SK-N-SH treated with all-trans-retinoic acid at 6 μM for 48 hours (cell line): ENCODE measurements around the gene RAPGEF1.

ENCODE experiments used
- ATAC-seq: fragments of 200-7000 bp; cut with Tn5 transposase; 3 replicates; pipeline ENCODE4 v1.9.1; 2020; ENCODE audit warnings: mild to moderate bottlenecking, moderate library complexity
- ARNTL ChIP-seq: fragments of 450-650 bp; formaldehyde crosslinking; IDR thresholded peaks from 2 replicates; pipeline ENCODE4 v1.5.0; 2020; ENCODE audit warnings: low read depth, mild to moderate bottlenecking, moderate library complexity, borderline replicate concordance
- BACH2 ChIP-seq: fragments of 250-450 bp; sonication (Bioruptor Pico); IDR thresholded peaks from 2 replicates; pipeline ENCODE4 v1.9.0; 2021; ENCODE audit warnings: mild to moderate bottlenecking, borderline replicate concordance
- CSDC2 ChIP-seq: fragments of 250-450 bp; sonication (Bioruptor Pico); IDR thresholded peaks from 2 replicates; pipeline ENCODE4 v1.5.0; 2020; ENCODE audit warnings: mild to moderate bottlenecking, moderate library complexity
- ESRRG ChIP-seq: fragments of 250-450 bp; sonication (Bioruptor Pico); IDR thresholded peaks from 2 replicates; pipeline ENCODE4 v1.6.1; 2021; ENCODE audit warnings: mild to moderate bottlenecking
- GLIS3 ChIP-seq: fragments of 250-450 bp; sonication (Bioruptor Pico); IDR thresholded peaks from 2 replicates; pipeline ENCODE4 v1.5.0; 2020; ENCODE audit warnings: mild to moderate bottlenecking, moderate library complexity
- ISL1 ChIP-seq: fragments of 250-450 bp; sonication (Bioruptor Pico); IDR thresholded peaks from 2 replicates; pipeline ENCODE4 v2.1.2; 2022; ENCODE audit warnings: mild to moderate bottlenecking, moderate library complexity
- OSR1 ChIP-seq: fragments of 250-450 bp; sonication (Bioruptor Pico); IDR thresholded peaks from 2 replicates; pipeline ENCODE4 v1.8.0; 2022; ENCODE audit warnings: moderate library complexity, mild to moderate bottlenecking, inconsistent platforms
- PATZ1 ChIP-seq: fragments of 250-450 bp; sonication (Bioruptor Pico); IDR thresholded peaks from 2 replicates; pipeline ENCODE4 v1.8.0; 2020; ENCODE audit warnings: mild to moderate bottlenecking, moderate library complexity, borderline replicate concordance
- POU6F1 ChIP-seq: fragments of 250-450 bp; sonication (Bioruptor Pico); IDR thresholded peaks from 2 replicates; pipeline ENCODE4 v1.8.0; 2021; ENCODE audit warnings: low read depth, mild to moderate bottlenecking, moderate library complexity, borderline replicate concordance
- PPARA ChIP-seq: fragments of 250-450 bp; sonication (Bioruptor Pico); IDR thresholded peaks from 2 replicates; pipeline ENCODE4 v1.5.0; 2020; ENCODE audit warnings: mild to moderate bottlenecking, borderline replicate concordance
- RARB ChIP-seq: fragments of 250-450 bp; sonication (Bioruptor Pico); IDR thresholded peaks from 2 replicates; pipeline ENCODE4 v1.8.0; 2021; ENCODE audit warnings: mild to moderate bottlenecking, moderate library complexity
- SNAI2 ChIP-seq: fragments of 250-450 bp; sonication (Bioruptor Pico); IDR thresholded peaks from 2 replicates; pipeline ENCODE4 v1.5.0; 2020; ENCODE audit warnings: mild to moderate bottlenecking, moderate library complexity
- TCF4 ChIP-seq: fragments of 250-450 bp; sonication (Bioruptor Pico); IDR thresholded peaks from 2 replicates; pipeline ENCODE4 v1.8.0; 2021; ENCODE audit warnings: mild to moderate bottlenecking, moderate library complexity, borderline replicate concordance
- TOX ChIP-seq: fragments of 250-450 bp; sonication (Bioruptor Pico); IDR thresholded peaks from 2 replicates; pipeline ENCODE4 v1.8.0; 2021; ENCODE audit warnings: mild to moderate bottlenecking, moderate library complexity, borderline replicate concordance
- ZC3H10 ChIP-seq: fragments of 250-450 bp; sonication (Bioruptor Pico); IDR thresholded peaks from 2 replicates; pipeline ENCODE4 v1.5.1; 2021; ENCODE audit warnings: mild to moderate bottlenecking, moderate library complexity
- ZFP3 ChIP-seq: fragments of 250-450 bp; sonication (Bioruptor Pico); IDR thresholded peaks from 2 replicates; pipeline ENCODE4 v1.5.0; 2020; ENCODE audit warnings: mild to moderate bottlenecking, moderate library complexity
- ZFP30 ChIP-seq: fragments of 450-650 bp; formaldehyde crosslinking; IDR thresholded peaks from 2 replicates; pipeline ENCODE4 v1.5.0; 2022; ENCODE audit warnings: mild to moderate bottlenecking, moderate library complexity
- ZNF565 ChIP-seq: fragments of 450-650 bp; formaldehyde crosslinking; conservative IDR thresholded peaks from 2 replicates; pipeline ENCODE4 v1.5.0; 2020; ENCODE audit warnings: low read depth, mild to moderate bottlenecking, moderate library complexity
- ZNF70 ChIP-seq: fragments of 450-650 bp; formaldehyde crosslinking; IDR thresholded peaks from 2 replicates; pipeline ENCODE4 v1.5.0; 2020; ENCODE audit warnings: mild to moderate bottlenecking, moderate library complexity
- ZNF8 ChIP-seq: fragments of 450-650 bp; formaldehyde crosslinking; IDR thresholded peaks from 2 replicates; pipeline ENCODE4 v1.5.0; 2020; ENCODE audit warnings: mild to moderate bottlenecking, moderate library complexity
- TF ChIP-seq, protein P1 (sequence below): fragments of 250-450 bp; sonication (Bioruptor Pico); IDR thresholded peaks from 2 replicates; pipeline ENCODE4 v1.5.1; 2021; ENCODE audit warnings: mild to moderate bottlenecking, moderate library complexity
- TF ChIP-seq, protein P2 (sequence below): fragments of 250-450 bp; sonication (Bioruptor Pico); IDR thresholded peaks from 2 replicates; pipeline ENCODE4 v1.5.1; 2020; ENCODE audit warnings: low read depth, mild to moderate bottlenecking, moderate library complexity
- TF ChIP-seq, protein P3 (sequence below): fragments of 250-450 bp; sonication (Bioruptor Pico); IDR thresholded peaks from 2 replicates; pipeline ENCODE4 v1.5.0; 2020; ENCODE audit warnings: mild to moderate bottlenecking, moderate library complexity

The RAPGEF1 gene

DNA sequence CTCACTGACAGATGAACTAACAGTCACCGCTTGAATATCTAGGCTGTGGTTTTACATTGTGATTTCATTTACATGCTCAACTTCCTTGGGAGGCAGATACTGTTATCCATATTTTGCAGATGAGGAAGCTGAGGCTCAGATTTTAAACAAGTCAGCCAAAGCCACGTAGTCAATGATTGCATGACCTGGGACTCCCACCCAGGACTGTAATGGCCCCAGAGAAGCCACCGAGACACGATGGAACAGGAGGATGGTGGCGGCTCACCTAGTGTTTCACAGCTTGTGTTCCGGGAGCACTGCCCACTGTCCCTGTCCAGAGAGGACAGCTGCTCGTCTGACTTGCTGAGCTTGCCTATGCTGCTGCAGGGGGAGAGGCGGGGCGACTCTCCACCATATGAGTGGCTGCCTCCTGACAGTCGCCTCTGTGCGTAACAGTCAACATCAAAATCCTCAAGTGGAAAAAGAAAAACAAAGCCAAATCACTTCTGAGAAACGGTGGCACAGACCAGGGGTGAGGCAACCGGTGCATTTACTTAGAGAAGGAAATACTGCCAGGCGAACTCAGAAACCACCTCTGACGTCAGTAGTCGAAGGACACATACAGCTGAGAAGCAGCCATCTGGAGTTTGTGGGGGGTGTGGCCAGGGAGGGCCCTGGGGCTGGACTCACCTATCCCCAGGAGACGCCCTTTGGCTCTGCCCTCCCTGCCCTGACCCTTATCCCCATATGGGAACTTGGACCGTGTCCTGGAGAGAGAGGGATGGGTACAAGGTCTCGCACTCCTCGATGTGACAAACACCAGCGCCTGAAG, 112.0 kb downstream of the RAPGEF1 start:
- TF ChIP-seq ISL1 (CRISPR knock-in tag), result no peak
- TF ChIP-seq ZNF70, result no peak
- TF ChIP-seq ZFP30, result no peak
- TF ChIP-seq, protein P1, sequence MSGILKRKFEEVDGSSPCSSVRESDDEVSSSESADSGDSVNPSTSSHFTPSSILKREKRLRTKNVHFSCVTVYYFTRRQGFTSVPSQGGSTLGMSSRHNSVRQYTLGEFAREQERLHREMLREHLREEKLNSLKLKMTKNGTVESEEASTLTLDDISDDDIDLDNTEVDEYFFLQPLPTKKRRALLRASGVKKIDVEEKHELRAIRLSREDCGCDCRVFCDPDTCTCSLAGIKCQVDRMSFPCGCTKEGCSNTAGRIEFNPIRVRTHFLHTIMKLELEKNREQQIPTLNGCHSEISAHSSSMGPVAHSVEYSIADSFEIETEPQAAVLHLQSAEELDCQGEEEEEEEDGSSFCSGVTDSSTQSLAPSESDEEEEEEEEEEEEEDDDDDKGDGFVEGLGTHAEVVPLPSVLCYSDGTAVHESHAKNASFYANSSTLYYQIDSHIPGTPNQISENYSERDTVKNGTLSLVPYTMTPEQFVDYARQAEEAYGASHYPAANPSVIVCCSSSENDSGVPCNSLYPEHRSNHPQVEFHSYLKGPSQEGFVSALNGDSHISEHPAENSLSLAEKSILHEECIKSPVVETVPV, result no peak
- no peak for TF ChIP-seq ZFP3 (CRISPR knock-in tag)
- TF ChIP-seq POU6F1 (CRISPR knock-in tag), result no peak
- no peak for TF ChIP-seq ESRRG
- no peak for TF ChIP-seq RARB
- no peak for TF ChIP-seq PATZ1 (CRISPR knock-in tag)
- TF ChIP-seq CSDC2 (CRISPR knock-in tag), result no peak
- TF ChIP-seq ZC3H10, result no peak
- no peak for TF ChIP-seq TOX
- TF ChIP-seq, protein P2, sequence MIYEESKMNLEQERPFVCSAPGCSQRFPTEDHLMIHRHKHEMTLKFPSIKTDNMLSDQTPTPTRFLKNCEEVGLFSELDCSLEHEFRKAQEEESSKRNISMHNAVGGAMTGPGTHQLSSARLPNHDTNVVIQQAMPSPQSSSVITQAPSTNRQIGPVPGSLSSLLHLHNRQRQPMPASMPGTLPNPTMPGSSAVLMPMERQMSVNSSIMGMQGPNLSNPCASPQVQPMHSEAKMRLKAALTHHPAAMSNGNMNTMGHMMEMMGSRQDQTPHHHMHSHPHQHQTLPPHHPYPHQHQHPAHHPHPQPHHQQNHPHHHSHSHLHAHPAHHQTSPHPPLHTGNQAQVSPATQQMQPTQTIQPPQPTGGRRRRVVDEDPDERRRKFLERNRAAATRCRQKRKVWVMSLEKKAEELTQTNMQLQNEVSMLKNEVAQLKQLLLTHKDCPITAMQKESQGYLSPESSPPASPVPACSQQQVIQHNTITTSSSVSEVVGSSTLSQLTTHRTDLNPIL (CRISPR knock-in tag), result no peak
- no peak for TF ChIP-seq GLIS3 (CRISPR knock-in tag)
- no peak for TF ChIP-seq TCF4 (CRISPR knock-in tag)
- TF ChIP-seq ZNF565 (CRISPR knock-in tag), result no peak

GRCh38 chr9:131627326-131627647, 112.6 kb downstream of the RAPGEF1 start:
- no peak for TF ChIP-seq PPARA (CRISPR knock-in tag)
- TF ChIP-seq OSR1 (CRISPR knock-in tag), result no peak
- TF ChIP-seq TOX, result no peak
- no peak for TF ChIP-seq RARB
- no peak for TF ChIP-seq BACH2
- TF ChIP-seq, protein P2 (CRISPR knock-in tag), result no peak
- no peak for TF ChIP-seq ZNF8
- TF ChIP-seq ARNTL, result no peak
- TF ChIP-seq, protein P3, sequence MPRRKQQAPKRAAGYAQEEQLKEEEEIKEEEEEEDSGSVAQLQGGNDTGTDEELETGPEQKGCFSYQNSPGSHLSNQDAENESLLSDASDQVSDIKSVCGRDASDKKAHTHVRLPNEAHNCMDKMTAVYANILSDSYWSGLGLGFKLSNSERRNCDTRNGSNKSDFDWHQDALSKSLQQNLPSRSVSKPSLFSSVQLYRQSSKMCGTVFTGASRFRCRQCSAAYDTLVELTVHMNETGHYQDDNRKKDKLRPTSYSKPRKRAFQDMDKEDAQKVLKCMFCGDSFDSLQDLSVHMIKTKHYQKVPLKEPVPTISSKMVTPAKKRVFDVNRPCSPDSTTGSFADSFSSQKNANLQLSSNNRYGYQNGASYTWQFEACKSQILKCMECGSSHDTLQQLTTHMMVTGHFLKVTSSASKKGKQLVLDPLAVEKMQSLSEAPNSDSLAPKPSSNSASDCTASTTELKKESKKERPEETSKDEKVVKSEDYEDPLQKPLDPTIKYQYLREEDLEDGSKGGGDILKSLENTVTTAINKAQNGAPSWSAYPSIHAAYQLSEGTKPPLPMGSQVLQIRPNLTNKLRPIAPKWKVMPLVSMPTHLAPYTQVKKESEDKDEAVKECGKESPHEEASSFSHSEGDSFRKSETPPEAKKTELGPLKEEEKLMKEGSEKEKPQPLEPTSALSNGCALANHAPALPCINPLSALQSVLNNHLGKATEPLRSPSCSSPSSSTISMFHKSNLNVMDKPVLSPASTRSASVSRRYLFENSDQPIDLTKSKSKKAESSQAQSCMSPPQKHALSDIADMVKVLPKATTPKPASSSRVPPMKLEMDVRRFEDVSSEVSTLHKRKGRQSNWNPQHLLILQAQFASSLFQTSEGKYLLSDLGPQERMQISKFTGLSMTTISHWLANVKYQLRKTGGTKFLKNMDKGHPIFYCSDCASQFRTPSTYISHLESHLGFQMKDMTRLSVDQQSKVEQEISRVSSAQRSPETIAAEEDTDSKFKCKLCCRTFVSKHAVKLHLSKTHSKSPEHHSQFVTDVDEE (CRISPR knock-in tag), result no peak
- TF ChIP-seq GLIS3 (CRISPR knock-in tag), result no peak
- TF ChIP-seq TCF4 (CRISPR knock-in tag), result no peak
- TF ChIP-seq SNAI2, result no peak
- TF ChIP-seq ZC3H10, result no peak
- TF ChIP-seq ESRRG, result no peak
- TF ChIP-seq POU6F1 (CRISPR knock-in tag), result no peak
- TF ChIP-seq ZNF70, result no peak
- ATAC-seq, result no peak

More for the DNA sequence above, 112.0 kb downstream of the RAPGEF1 start:
- ATAC-seq, result no peak
